Measurements from ENCODE around the gene LPAR3. TPM values are rescaled to one million over a fixed set of nuclear protein-coding genes. Genes with fewer than 3 reads are reported as not detected.

The LPAR3 gene
- total RNA-seq, 8 experiments from 2014 or later, result 0.11 to 0.76 (median 0.45) TPM; not detected in 2

GRCh38 chr1:84847253-84848250 lies 45.5 kb downstream of the LPAR3 start:
- H3K4me1 ChIP-seq (replicated peaks in 1 of 2), result peaks cover 0 to 3% of the 10 kb centered on the region in 2 donors
- peak; percentile 77 to 100 (median 96) for ATAC-seq (replicated peaks in 6 of 8)
- 0 to 80% (median 52%) methylated on average over 1 to 5 of the region's 5 CpGs; no CpG with 5 or more reads in 4 of the 10 experiments for WGBS, 10 experiments
- no peak overlapping the region for H3K27ac ChIP-seq
- no peak overlapping the region for H3K4me3 ChIP-seq
- in situ Hi-C loops (cut with MboI; ENCODE audit: low pct_unique_long_range_greater_than_20kb in 2 of 9, low sequenced_read_pairs in 9 of 9, unreplicated experiment in 9 of 9), result no loop called here

GRCh38 chr1:84846387-84846786 lies 46.6 kb downstream of the LPAR3 start:
- in situ Hi-C loops (cut with MboI; ENCODE audit: low pct_unique_long_range_greater_than_20kb in 2 of 9, low sequenced_read_pairs in 9 of 9, unreplicated experiment in 9 of 9), result no loop called here
- peaks cover 0 to 3% of the 10 kb centered on the region in 2 donors for H3K4me1 ChIP-seq (replicated peaks in 1 of 2)
- no peak for ATAC-seq (replicated peaks in 6 of 8)
- H3K27ac ChIP-seq, result no peak overlapping the region
- no peak overlapping the region for H3K4me3 ChIP-seq

GRCh38 chr1:84845357-84845756 lies 47.6 kb downstream of the LPAR3 start:
- no peak overlapping the region for H3K4me3 ChIP-seq
- in situ Hi-C loops (cut with MboI; ENCODE audit: low pct_unique_long_range_greater_than_20kb in 2 of 9, low sequenced_read_pairs in 9 of 9, unreplicated experiment in 9 of 9), result no loop called here
- 55 to 100% (median 77%) methylated on average over 1 to 2 of the region's 2 CpGs for WGBS, 10 experiments
- no peak overlapping the region for H3K27ac ChIP-seq
- ATAC-seq (replicated peaks in 6 of 8), result no peak
- peaks cover 0 to 3% of the 10 kb centered on the region in 2 donors for H3K4me1 ChIP-seq (replicated peaks in 1 of 2)

GRCh38 chr1:84844094-84844493 lies 48.9 kb downstream of the LPAR3 start:
- no peak overlapping the region for H3K27ac ChIP-seq
- ATAC-seq (replicated peaks in 6 of 8), result no peak
- no peak overlapping the region for H3K4me3 ChIP-seq
- in situ Hi-C loops (cut with MboI; ENCODE audit: low pct_unique_long_range_greater_than_20kb in 2 of 9, low sequenced_read_pairs in 9 of 9, unreplicated experiment in 9 of 9), result no loop called here
- peaks cover 0 to 3% of the 10 kb centered on the region in 2 donors for H3K4me1 ChIP-seq (replicated peaks in 1 of 2)

GRCh38 chr1:84842748-84843231 lies 50.2 kb downstream of the LPAR3 start:
- in situ Hi-C loops (cut with MboI; ENCODE audit: low pct_unique_long_range_greater_than_20kb in 2 of 9, low sequenced_read_pairs in 9 of 9, unreplicated experiment in 9 of 9), result no loop called here
- Histone ChIP-seq H3K4me1 (replicated peaks in 1 of 2) (peaks cover 0 to 3% of the 10 kb centered on the region in 2 donors), H3K27ac (no peak overlapping the region), H3K4me3 (no peak overlapping the region)
- ATAC-seq (replicated peaks in 6 of 8), result no peak
- 0 to 100% (median 79%) methylated on average over 1 to 3 of the region's 3 CpGs; no CpG with 5 or more reads in 1 of the 10 experiments for WGBS, 10 experiments

GRCh38 chr1:84841971-84842370 lies 51.0 kb downstream of the LPAR3 start:
- Histone ChIP-seq H3K4me3 (no peak overlapping the region), H3K4me1 (replicated peaks in 1 of 2) (peaks cover 0 to 1% of the 10 kb centered on the region in 2 donors), H3K27ac (no peak overlapping the region)
- 78 to 100% (median 88%) methylated on average over 1 to 2 of the region's 2 CpGs; no CpG with 5 or more reads in 1 of the 10 experiments for WGBS, 10 experiments
- in situ Hi-C loops (cut with MboI; ENCODE audit: low pct_unique_long_range_greater_than_20kb in 2 of 9, low sequenced_read_pairs in 9 of 9, unreplicated experiment in 9 of 9), result no loop called here
- no peak for ATAC-seq (replicated peaks in 6 of 8)

- no peak for ATAC-seq (replicated peaks in 6 of 8)
- in situ Hi-C loops (cut with MboI; ENCODE audit: low pct_unique_long_range_greater_than_20kb in 2 of 9, low sequenced_read_pairs in 9 of 9, unreplicated experiment in 9 of 9), result no loop called here
- no peaks in the 10 kb centered on the region for H3K4me1 ChIP-seq (replicated peaks in 1 of 2)
- no peak overlapping the region for H3K27ac ChIP-seq
- no peak overlapping the region for H3K4me3 ChIP-seq
Measured at GRCh38 chr1:84840346-84840745, 52.7 kb downstream of the LPAR3 start.

GRCh38 chr1:84839544-84839943 lies 53.5 kb downstream of the LPAR3 start:
- Histone ChIP-seq H3K4me3 (no peak overlapping the region), H3K4me1 (replicated peaks in 1 of 2) (no peaks in the 10 kb centered on the region), H3K27ac (no peak overlapping the region)
- 20 to 100% (median 61%) methylated on average over 1 of the region's 1 CpG; no CpG with 5 or more reads in 2 of the 10 experiments for WGBS, 10 experiments
- ATAC-seq (replicated peaks in 6 of 8), result no peak
- in situ Hi-C loops (cut with MboI; ENCODE audit: low pct_unique_long_range_greater_than_20kb in 2 of 9, low sequenced_read_pairs in 9 of 9, unreplicated experiment in 9 of 9), result no loop called here

GRCh38 chr1:84836145-84836544 lies 56.9 kb downstream of the LPAR3 start:
- in situ Hi-C loops (cut with MboI; ENCODE audit: low pct_unique_long_range_greater_than_20kb in 2 of 9, low sequenced_read_pairs in 9 of 9, unreplicated experiment in 9 of 9), result no loop called here
- H3K4me1 ChIP-seq (replicated peaks in 1 of 2), result no peaks in the 10 kb centered on the region
- no peak overlapping the region for H3K4me3 ChIP-seq
- WGBS, 10 experiments, result 28 to 90% (median 59%) methylated on average over 1 to 3 of the region's 3 CpGs; no CpG with 5 or more reads in 1 of the 10 experiments
- no peak overlapping the region for H3K27ac ChIP-seq
- ATAC-seq (replicated peaks in 6 of 8), result no peak

- H3K27ac ChIP-seq, result no peak overlapping the region
- ATAC-seq (replicated peaks in 6 of 8), result no peak
- whole genome bisulfite sequencing, 10 experiments, result 63 to 100% (median 90%) methylated on average over 2 to 7 of the region's 7 CpGs; no CpG with 5 or more reads in 1 of the 10 experiments
- no peaks in the 10 kb centered on the region for H3K4me1 ChIP-seq (replicated peaks in 1 of 2)
- no peak overlapping the region for H3K4me3 ChIP-seq
- in situ Hi-C loops (cut with MboI; ENCODE audit: low pct_unique_long_range_greater_than_20kb in 2 of 9, low sequenced_read_pairs in 9 of 9, unreplicated experiment in 9 of 9), result no loop called here
Measured at GRCh38 chr1:84835169-84835568, 57.8 kb downstream of the LPAR3 start.

- in situ Hi-C loops (cut with MboI; ENCODE audit: low pct_unique_long_range_greater_than_20kb in 2 of 9, low sequenced_read_pairs in 9 of 9, unreplicated experiment in 9 of 9), result no loop called here
- Histone ChIP-seq H3K27ac (no peak overlapping the region), H3K4me3 (no peak overlapping the region), H3K4me1 (replicated peaks in 1 of 2) (no peaks in the 10 kb centered on the region)
- ATAC-seq (replicated peaks in 6 of 8), result peak in 1 of 8 experiments; percentile 30
- WGBS, 10 experiments, result 50 to 100% (median 67%) methylated on average over 1 of the region's 1 CpG; no CpG with 5 or more reads in 1 of the 10 experiments
Measured at GRCh38 chr1:84834419-84835064, 58.5 kb downstream of the LPAR3 start.

GRCh38 chr1:84833194-84833593 lies 59.8 kb downstream of the LPAR3 start:
- in situ Hi-C loops (cut with MboI; ENCODE audit: low pct_unique_long_range_greater_than_20kb in 2 of 9, low sequenced_read_pairs in 9 of 9, unreplicated experiment in 9 of 9), result no loop called here
- H3K4me3 ChIP-seq, result no peak overlapping the region
- H3K27ac ChIP-seq, result no peak overlapping the region
- no peaks in the 10 kb centered on the region for H3K4me1 ChIP-seq (replicated peaks in 1 of 2)
- ATAC-seq (replicated peaks in 6 of 8), result no peak
- 0 to 100% (median 75%) methylated on average over 1 to 4 of the region's 4 CpGs; no CpG with 5 or more reads in 2 of the 10 experiments for WGBS, 10 experiments

- WGBS, 10 experiments, result 56 to 94% (median 83%) methylated on average over 1 to 5 of the region's 5 CpGs; no CpG with 5 or more reads in 1 of the 10 experiments
- no peak overlapping the region for H3K27ac ChIP-seq
- in situ Hi-C loops (cut with MboI; ENCODE audit: low pct_unique_long_range_greater_than_20kb in 2 of 9, low sequenced_read_pairs in 9 of 9, unreplicated experiment in 9 of 9), result no loop called here
- H3K4me3 ChIP-seq, result no peak overlapping the region
- no peak for ATAC-seq (replicated peaks in 6 of 8)
- H3K4me1 ChIP-seq (replicated peaks in 1 of 2), result no peaks in the 10 kb centered on the region
Measured at GRCh38 chr1:84830136-84830535, 62.9 kb downstream of the LPAR3 start.
